ENCODE data around the gene OGDHL. TPM values are rescaled to one million over a fixed set of nuclear protein-coding genes. Genes with fewer than 3 reads are reported as not detected.

OGDHL gene
- total and polyA plus RNA-seq, 12 donors, result 1.4 to 31.9 (median 4.8) TPM

DNA sequence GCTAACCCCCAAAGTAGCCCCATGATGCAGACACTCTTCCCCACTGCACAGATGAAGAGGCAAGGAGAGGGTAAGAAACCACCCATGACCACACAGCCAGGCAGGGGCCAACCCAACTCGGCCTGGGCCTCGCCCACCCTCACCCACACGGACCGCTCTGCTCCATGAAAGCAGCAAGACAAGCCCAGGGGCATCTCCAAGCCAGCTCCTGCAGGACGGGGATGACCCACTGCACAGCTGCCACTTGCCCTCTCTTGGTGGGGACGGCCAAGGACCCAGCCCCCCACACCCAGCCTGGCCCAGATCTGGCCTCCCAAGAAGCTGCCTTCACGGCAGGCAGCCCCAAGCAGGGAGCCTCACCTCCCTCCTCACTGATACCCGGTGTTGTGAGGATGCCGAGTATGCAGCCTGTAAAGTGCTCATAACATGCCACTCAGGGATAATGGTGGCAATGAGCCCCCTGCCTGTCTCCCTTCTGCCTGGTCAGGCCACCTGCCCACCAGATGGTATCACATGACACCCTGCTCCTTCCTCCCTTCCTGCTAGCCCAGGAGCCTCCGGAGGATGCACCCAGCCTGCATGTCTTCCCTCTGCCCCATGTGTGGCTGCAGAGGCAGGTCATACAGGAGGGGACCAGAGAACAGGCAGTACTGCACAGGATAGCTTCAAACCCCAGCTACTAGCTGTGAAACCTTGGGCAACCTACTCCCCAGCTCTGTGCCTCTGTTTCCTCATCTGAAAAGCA, 23.3 kb downstream of the OGDHL start:
- TF ChIP-seq POLR2A (IDR thresholded peaks at IDR 0.05), result no peak
- no peak for TF ChIP-seq CTCF (IDR thresholded peaks at IDR 0.05)
- no peaks in the 10 kb centered on the region for H3K4me1 ChIP-seq (replicated peaks in 1 of 2)
- intact Hi-C loops (cut with DNase I), result no loop called here
- no peak overlapping the region for H3K27ac ChIP-seq
- H3K27me3 ChIP-seq, result no peaks in the 10 kb centered on the region
- WGBS, 4 donors, result 73 to 81% (median 80%) methylated on average over 2 to 10 of the region's 10 CpGs; no CpG with 5 or more reads in 1 of the 4 donors
- H3K4me3 ChIP-seq, result no peak overlapping the region
- no peak for DNase-seq
- no peaks in the 10 kb centered on the region for H3K36me3 ChIP-seq (replicated peaks in 1 of 2)
- H3K9me3 ChIP-seq (replicated peaks in 1 of 3), result no peaks in the 10 kb centered on the region

DNA sequence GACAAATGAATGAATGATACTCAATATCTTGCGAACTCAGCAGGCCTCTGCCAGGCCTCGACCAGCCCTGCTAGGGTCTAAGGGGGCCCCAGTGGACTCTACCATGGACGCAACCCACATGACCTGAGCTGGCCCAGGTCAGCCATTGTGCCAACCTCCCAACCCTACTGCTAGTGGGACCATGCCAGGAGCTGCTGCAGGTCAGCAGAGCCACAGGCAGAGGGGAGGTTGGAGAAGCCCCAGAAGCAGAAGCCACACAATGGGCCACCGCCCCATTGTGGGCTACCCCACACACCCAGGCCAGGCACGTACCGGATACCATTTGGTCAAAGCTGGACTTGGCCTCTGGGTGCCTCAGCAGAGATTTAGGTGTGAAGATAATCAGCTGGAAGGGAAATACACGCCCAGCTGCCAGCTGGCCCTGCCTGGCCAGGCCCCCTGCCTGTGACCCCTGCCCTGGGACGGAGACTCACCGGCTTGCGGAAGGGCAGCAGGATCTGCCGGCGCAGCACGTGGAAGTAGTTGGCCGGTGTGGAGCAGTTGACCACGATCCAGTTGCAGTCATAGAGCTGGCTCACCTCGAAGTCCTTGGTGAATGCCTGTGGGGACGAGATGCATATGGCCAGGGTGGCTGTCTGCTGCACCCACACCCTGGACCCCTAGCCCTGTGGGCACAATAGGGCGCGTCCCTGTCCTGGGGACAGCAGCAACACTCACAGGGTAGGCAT, 24.5 kb downstream of the OGDHL start:
- H3K9me3 ChIP-seq (replicated peaks in 1 of 3), result no peaks in the 10 kb centered on the region
- no peaks in the 10 kb centered on the region for H3K27me3 ChIP-seq
- WGBS, 4 donors, result 77 to 94% (median 83%) methylated on average over 5 to 19 of the region's 19 CpGs
- no peak overlapping the region for H3K4me3 ChIP-seq
- no peak overlapping the region for H3K27ac ChIP-seq
- TF ChIP-seq CTCF (IDR thresholded peaks at IDR 0.05) (no peak), POLR2A (IDR thresholded peaks at IDR 0.05) (no peak)
- DNase-seq, result no peak
- intact Hi-C loops (cut with DNase I), result no loop called here
- no peaks in the 10 kb centered on the region for H3K36me3 ChIP-seq (replicated peaks in 1 of 2)
- H3K4me1 ChIP-seq (replicated peaks in 1 of 2), result no peaks in the 10 kb centered on the region

GRCh38 chr10:49736564-49737113, 25.5 kb downstream of the OGDHL start:
- no peaks in the 10 kb centered on the region for H3K9me3 ChIP-seq (replicated peaks in 1 of 3)
- intact Hi-C loops (cut with DNase I), result no loop called here
- WGBS, 4 donors, result 86 to 98% (median 95%) methylated on average over 5 of the region's 5 CpGs

More at GRCh38 chr10:49736564-49737113, 25.5 kb downstream of the OGDHL start:
- no peak overlapping the region for H3K27ac ChIP-seq
- no peaks in the 10 kb centered on the region for H3K27me3 ChIP-seq
- no peak overlapping the region for H3K4me3 ChIP-seq
- TF ChIP-seq POLR2A (IDR thresholded peaks at IDR 0.05) (no peak), CTCF (IDR thresholded peaks at IDR 0.05) (no peak)
- no peaks in the 10 kb centered on the region for H3K36me3 ChIP-seq (replicated peaks in 1 of 2)
- no peaks in the 10 kb centered on the region for H3K4me1 ChIP-seq (replicated peaks in 1 of 2)
- no peak for DNase-seq
